K562 (cell line): ENCODE measurements around the gene NRCAM. TPM values are rescaled to one million over a fixed set of nuclear protein-coding genes. Genes with fewer than 3 reads are reported as not detected.
A peak's percentile ranks its signal among the peaks of the same experiment; 100 is the strongest.

Experiments
- IRF2 ChIP-seq: sonication (generic); formaldehyde crosslinking; IDR thresholded peaks from 2 replicates; pipeline ENCODE4 v1.8.1; 2022; ENCODE audit warnings: mild to moderate bottlenecking, missing genetic modification reagents
- KHSRP ChIP-seq: fragments of 450-650 bp; IDR thresholded peaks from 2 replicates; pipeline ENCODE4 v1.6.1; 2017
- MECOM ChIP-seq: fragments of 250-450 bp; sonication (Bioruptor Pico); IDR thresholded peaks from 2 replicates; pipeline ENCODE4 v1.8.0; 2022; ENCODE audit warnings: inconsistent platforms
- XRCC5 ChIP-seq: fragments of 200-400 bp; formaldehyde crosslinking; IDR thresholded peaks from 2 replicates; pipeline ENCODE4 v1.6.1; 2017; ENCODE audit warnings: low read depth, mild to moderate bottlenecking, low read length
- ZNF311 ChIP-seq: fragments of 250-450 bp; sonication (Bioruptor Pico); IDR thresholded peaks from 2 replicates; pipeline ENCODE4 v1.4.0; 2020; ENCODE audit warnings: mild to moderate bottlenecking, moderate library complexity
- polyA plus RNA-seq, 8 experiments: library from polyadenylated mRNA; depleted of rRNA in 4 of 8; stranded (reverse) in 5 of 8; unstranded in 3 of 8; fragments of >200 nt; fragmentation: Nextera tagmentation in 2 of 8; fragmentation: Illumina TruSeq in 1 of 8; extraction: Ambion mirVana in 2 of 8; extraction: Trizol in 1 of 8; gene quantifications; 2 replicates each; pipeline versions ENCODE4 v1.2.1 to v1.2.3, GENCODE V29; 2011 to 2014; ENCODE audit warnings: inconsistent platforms in 1 of 8, missing spikeins in 1 of 8
- total RNA-seq, 7 experiments: library from RNA; depleted of rRNA in 6 of 7; stranded (reverse); fragments of >200 nt in 6 of 7; fragmentation: Illumina TruSeq in 2 of 7; extraction: Trizol in 2 of 7; gene quantifications; 2 replicates each; pipeline versions ENCODE4 v1.2.1 to v1.2.3, GENCODE V29; 2011 to 2021; ENCODE audit warnings: low replicate concordance in 1 of 7
- TF ChIP-seq, protein P1 (sequence below), 2 experiments: fragments of 450-650 bp; formaldehyde crosslinking in 1 of 2; IDR thresholded peaks; 2 replicates each; pipeline versions ENCODE4 v1.4.0 to v1.6.1; 2014 to 2020; ENCODE audit warnings: mild to moderate bottlenecking in 2 of 2, borderline replicate concordance in 1 of 2, low read depth in 1 of 2

The NRCAM gene
- total and polyA plus RNA-seq, 9 of the 15 experiments (the other 6 are each of a cell fraction or from before 2014, with no cell fraction given) = 0.03 to 0.54 (median 0.12) TPM; not detected in 1

- TF ChIP-seq, protein P1, sequence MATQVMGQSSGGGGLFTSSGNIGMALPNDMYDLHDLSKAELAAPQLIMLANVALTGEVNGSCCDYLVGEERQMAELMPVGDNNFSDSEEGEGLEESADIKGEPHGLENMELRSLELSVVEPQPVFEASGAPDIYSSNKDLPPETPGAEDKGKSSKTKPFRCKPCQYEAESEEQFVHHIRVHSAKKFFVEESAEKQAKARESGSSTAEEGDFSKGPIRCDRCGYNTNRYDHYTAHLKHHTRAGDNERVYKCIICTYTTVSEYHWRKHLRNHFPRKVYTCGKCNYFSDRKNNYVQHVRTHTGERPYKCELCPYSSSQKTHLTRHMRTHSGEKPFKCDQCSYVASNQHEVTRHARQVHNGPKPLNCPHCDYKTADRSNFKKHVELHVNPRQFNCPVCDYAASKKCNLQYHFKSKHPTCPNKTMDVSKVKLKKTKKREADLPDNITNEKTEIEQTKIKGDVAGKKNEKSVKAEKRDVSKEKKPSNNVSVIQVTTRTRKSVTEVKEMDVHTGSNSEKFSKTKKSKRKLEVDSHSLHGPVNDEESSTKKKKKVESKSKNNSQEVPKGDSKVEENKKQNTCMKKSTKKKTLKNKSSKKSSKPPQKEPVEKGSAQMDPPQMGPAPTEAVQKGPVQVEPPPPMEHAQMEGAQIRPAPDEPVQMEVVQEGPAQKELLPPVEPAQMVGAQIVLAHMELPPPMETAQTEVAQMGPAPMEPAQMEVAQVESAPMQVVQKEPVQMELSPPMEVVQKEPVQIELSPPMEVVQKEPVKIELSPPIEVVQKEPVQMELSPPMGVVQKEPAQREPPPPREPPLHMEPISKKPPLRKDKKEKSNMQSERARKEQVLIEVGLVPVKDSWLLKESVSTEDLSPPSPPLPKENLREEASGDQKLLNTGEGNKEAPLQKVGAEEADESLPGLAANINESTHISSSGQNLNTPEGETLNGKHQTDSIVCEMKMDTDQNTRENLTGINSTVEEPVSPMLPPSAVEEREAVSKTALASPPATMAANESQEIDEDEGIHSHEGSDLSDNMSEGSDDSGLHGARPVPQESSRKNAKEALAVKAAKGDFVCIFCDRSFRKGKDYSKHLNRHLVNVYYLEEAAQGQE (IDR thresholded peaks at IDR 0.05; ENCODE audit: borderline replicate concordance) = peak; percentile 57; the same call in 1 of the 2 replicates
- TF ChIP-seq, protein P1 (CRISPR knock-in tag; IDR thresholded peaks at IDR 0.05; ENCODE audit: low read depth) = no peak
- TF ChIP-seq MECOM (CRISPR knock-in tag) (no peak), ZNF311 (CRISPR knock-in tag) (no peak), KHSRP (no peak), XRCC5 (0 out of 2 replicates have a peak, but pooled peaks have one; percentile 38), IRF2 (no peak)
Measured at GRCh38 chr7:108097703-108098102, 358.5 kb downstream of the NRCAM start (continued).

Other genes starting within 250 kb of the NRCAM start
- gene PNPLA8, start 69.7 kb upstream of the NRCAM start, total RNA-seq (2014; rRNA removed) = 12.0 and 13.5 TPM in 2 replicates
- gene PNPLA8, start 69.7 kb upstream of the NRCAM start, total RNA-seq (2014; rRNA removed; fragmentation: Illumina TruSeq; extraction: Trizol) = 20.2 and 25.2 TPM in 2 replicates
- gene PNPLA8, start 69.7 kb upstream of the NRCAM start, total RNA-seq (2015; rRNA removed; fragmentation: Illumina TruSeq; extraction: Trizol) = 13.5 and 16.3 TPM in 2 replicates
- gene PNPLA8, start 69.7 kb upstream of the NRCAM start, total RNA-seq (2021) = 12.8 and 13.0 TPM in 2 replicates
- gene PNPLA8, start 69.7 kb upstream of the NRCAM start, polyA plus RNA-seq (2011; rRNA removed) = 16.3 and 27.6 TPM in 2 replicates
- 12.0 and 15.9 TPM in 2 replicates for gene PNPLA8, start 69.7 kb upstream of the NRCAM start, polyA plus RNA-seq (2014; fragmentation: Illumina TruSeq; extraction: Trizol)
- 10 to 100 TPM; 15.9 to 17.4 TPM for gene PNPLA8, start 69.7 kb upstream of the NRCAM start, polyA plus RNA-seq (2014; fragmentation: Nextera tagmentation; extraction: Ambion mirVana)
- gene PNPLA8, start 69.7 kb upstream of the NRCAM start, polyA plus RNA-seq (2014; rRNA removed) = 10.2 and 21.5 TPM in 2 replicates
- gene THAP5, start 113.3 kb upstream of the NRCAM start, total RNA-seq (2014; rRNA removed) = 26.4 and 28.2 TPM in 2 replicates
- 47.2 and 57.9 TPM in 2 replicates for gene THAP5, start 113.3 kb upstream of the NRCAM start, total RNA-seq (2014; rRNA removed; fragmentation: Illumina TruSeq; extraction: Trizol)
- gene THAP5, start 113.3 kb upstream of the NRCAM start, total RNA-seq (2015; rRNA removed; fragmentation: Illumina TruSeq; extraction: Trizol) = 52.1 and 58.1 TPM in 2 replicates
- gene THAP5, start 113.3 kb upstream of the NRCAM start, total RNA-seq (2021) = 30.9 and 31.4 TPM in 2 replicates
- 11.0 and 19.6 TPM in 2 replicates for gene THAP5, start 113.3 kb upstream of the NRCAM start, polyA plus RNA-seq (2011; rRNA removed)
- gene THAP5, start 113.3 kb upstream of the NRCAM start, polyA plus RNA-seq (2014; fragmentation: Illumina TruSeq; extraction: Trizol) = 34.7 and 41.7 TPM in 2 replicates
- 10 to 100 TPM; 26.3 to 27.8 TPM for gene THAP5, start 113.3 kb upstream of the NRCAM start, polyA plus RNA-seq (2014; fragmentation: Nextera tagmentation; extraction: Ambion mirVana)
- 16.5 and 17.3 TPM in 2 replicates for gene THAP5, start 113.3 kb upstream of the NRCAM start, polyA plus RNA-seq (2014; rRNA removed)
- 34.2 and 35.9 TPM in 2 replicates for gene DNAJB9, start 113.4 kb upstream of the NRCAM start, total RNA-seq (2014; rRNA removed)
- 13.5 and 15.3 TPM in 2 replicates for gene DNAJB9, start 113.4 kb upstream of the NRCAM start, total RNA-seq (2014; rRNA removed; fragmentation: Illumina TruSeq; extraction: Trizol)
- gene DNAJB9, start 113.4 kb upstream of the NRCAM start, total RNA-seq (2015; rRNA removed; fragmentation: Illumina TruSeq; extraction: Trizol) = 11.2 and 11.4 TPM in 2 replicates
- 9.0 and 9.6 TPM in 2 replicates for gene DNAJB9, start 113.4 kb upstream of the NRCAM start, total RNA-seq (2021)
- 7.6 and 8.9 TPM in 2 replicates for gene DNAJB9, start 113.4 kb upstream of the NRCAM start, polyA plus RNA-seq (2011; rRNA removed)
- 7.8 and 8.6 TPM in 2 replicates for gene DNAJB9, start 113.4 kb upstream of the NRCAM start, polyA plus RNA-seq (2014; fragmentation: Illumina TruSeq; extraction: Trizol)
- 1 to 10 TPM; 4.3 to 5.3 TPM for gene DNAJB9, start 113.4 kb upstream of the NRCAM start, polyA plus RNA-seq (2014; fragmentation: Nextera tagmentation; extraction: Ambion mirVana)
- gene DNAJB9, start 113.4 kb upstream of the NRCAM start, polyA plus RNA-seq (2014; rRNA removed) = 9.1 and 15.1 TPM in 2 replicates